ENCODE measurements around the gene DOCK9. TPM values are rescaled to one million over a fixed set of nuclear protein-coding genes. Genes with fewer than 3 reads are reported as not detected.

DOCK9 gene
- total and polyA plus RNA-seq, 9 of the 15 experiments (the other 6 are each of a cell fraction or from before 2014, with no cell fraction given): 3.5 to 25.3 (median 16.7) TPM

GRCh38 chr13:99002172-99002710 lies 24.4 kb upstream of the DOCK9 start:
- H3K4me2 ChIP-seq (ENCODE audit: insufficient read depth, low read length): no peak overlapping the region
- intact Hi-C loops (cut with micrococcal nuclease): no loop called here
- no peaks in the 10 kb centered on the region for H3K9me3 ChIP-seq (replicated peaks; ENCODE audit: control insufficient read depth, insufficient read depth, low read depth, low read length)
- DNase-seq (ENCODE audit: extremely low read depth in 1 of 4, low spot score in 3 of 4) (no peak), ATAC-seq (no peak), FAIRE-seq (no peak)
- no peaks in the 10 kb centered on the region; the same call in 2 of the 3 replicates for H3K79me2 ChIP-seq (ENCODE audit: control insufficient read depth, insufficient read depth, low read length)
- H3K4me1 ChIP-seq (replicated peaks in 1 of 2; ENCODE audit: control insufficient read depth in 2 of 2, insufficient read depth in 2 of 2, low read length in 2 of 2): peaks cover 0 to 20% of the 10 kb centered on the region in 2 experiments; a peak in 3 of 5 replicates
- no peak overlapping the region for H3K27ac ChIP-seq (ENCODE audit: extremely low read depth, low read depth, low read length)
- ChIA-PET POLR2A (interaction anchor here (0.6 to 1.4 kb wide), 2 partner anchors 12 to 59 kb away, joined by 3 to 4 read pairs; no protein-coding TSS in a partner anchor), CTCF (ENCODE audit: low intra/inter-chr PET ratio) (no interaction called here)
- H3K27me3 ChIP-seq (ENCODE audit: control insufficient read depth in 2 of 2, insufficient read depth in 2 of 2, low read length in 2 of 2): no peaks in the 10 kb centered on the region
- no peak overlapping the region for H2AFZ ChIP-seq (ENCODE audit: low read depth, low read length)
- peaks cover 4% of the 10 kb centered on the region for H3K9me1 ChIP-seq (ENCODE audit: control insufficient read depth, insufficient read depth, low read length)
- in situ Hi-C loops (cut with MboI): no loop called here
- no TSS peak for BruUV-seq (replicated peaks)
- no peaks in the 10 kb centered on the region for H3K36me3 ChIP-seq (ENCODE audit: control insufficient read depth, insufficient read depth, low read length)
- H3K9ac ChIP-seq (ENCODE audit: insufficient read depth in 1 of 2, low read depth in 2 of 2, low read length in 2 of 2): no peak overlapping the region
- no peaks in the 10 kb centered on the region for H4K20me1 ChIP-seq (replicated peaks; ENCODE audit: control insufficient read depth, insufficient read depth, low read length)
- no peak overlapping the region for H3K4me3 ChIP-seq
- WGBS (ENCODE audit: insufficient coverage, low coverage, missing lambda C conversion rate): 36% methylated on average over 5 of the region's 5 CpGs
- no peak for TF ChIP-seq SOX6 (IDR thresholded peaks at IDR 0.05)
- no peak for TF ChIP-seq ARID3B (CRISPR knock-in tag; IDR thresholded peaks at IDR 0.05; ENCODE audit: borderline replicate concordance)
- no peak for TF ChIP-seq TCF3 (CRISPR knock-in tag; IDR thresholded peaks at IDR 0.05)
- no peak for TF ChIP-seq NR2C1 (IDR thresholded peaks at IDR 0.05)
- no peak for TF ChIP-seq NR2C1 (tag; IDR thresholded peaks at IDR 0.05)
- TF ChIP-seq FOXM1 (IDR thresholded peaks at IDR 0.05; ENCODE audit: low read depth): no peak
- TF ChIP-seq FOXM1 (CRISPR knock-in tag; IDR thresholded peaks at IDR 0.05; ENCODE audit: low read depth): no peak
- no peak for TF ChIP-seq EGR1 (conservative IDR thresholded peaks at IDR 0.05)
- no peak for TF ChIP-seq KDM4B (IDR thresholded peaks at IDR 0.05; ENCODE audit: borderline replicate concordance in 2 of 2, low read depth in 1 of 2)
- TF ChIP-seq CXXC5 (CRISPR knock-in tag; IDR thresholded peaks at IDR 0.05): no peak
- TF ChIP-seq NR2C2 (CRISPR knock-in tag; IDR thresholded peaks at IDR 0.05): no peak
- no peak for TF ChIP-seq NR2C2 (tag; IDR thresholded peaks at IDR 0.05)
- TF ChIP-seq ZZZ3 (IDR thresholded peaks at IDR 0.05): no peak
- TF ChIP-seq ZNF174 (CRISPR knock-in tag; IDR thresholded peaks at IDR 0.05): no peak
- TF ChIP-seq MCM3 (IDR thresholded peaks at IDR 0.05): no peak

All from K562 (cell line).